GM19438 (cell line): ENCODE measurements around the gene ACAN.

Experiments used
- ATAC-seq: cut with Tn5 transposase; IDR thresholded peaks from one replicate; pipeline ENCODE4 v1.9.1; 2021; ENCODE audit warnings: low read depth; ENCODE audit not compliant: unreplicated experiment

Gene ACAN

GRCh38 chr15:88839961-88840360 is 36.7 kb downstream of the ACAN start:
- ATAC-seq, result no peak

GRCh38 chr15:88841236-88841635 is 38.0 kb downstream of the ACAN start:
- no peak for ATAC-seq

- ATAC-seq, result no peak
These were observed 38.9 kb downstream of the ACAN start for GRCh38 chr15:88842156-88842555.

- no peak for ATAC-seq
These were observed 40.1 kb downstream of the ACAN start for GRCh38 chr15:88843334-88843733.

- no peak for ATAC-seq
These were observed 41.6 kb downstream of the ACAN start for GRCh38 chr15:88844749-88845386.

GRCh38 chr15:88845616-88846015 is 42.4 kb downstream of the ACAN start:
- no peak for ATAC-seq

GRCh38 chr15:88847144-88847543 is 43.9 kb downstream of the ACAN start:
- ATAC-seq, result no peak

GRCh38 chr15:88848203-88848602 is 45.0 kb downstream of the ACAN start:
- no peak for ATAC-seq

GRCh38 chr15:88849376-88850072 is 46.3 kb downstream of the ACAN start:
- no peak for ATAC-seq

- no peak for ATAC-seq
These were observed 49.2 kb downstream of the ACAN start for GRCh38 chr15:88852476-88852875.

- no peak for ATAC-seq
These were observed 55.7 kb downstream of the ACAN start for GRCh38 chr15:88858934-88859333.

GRCh38 chr15:88859550-88859949 is 56.3 kb downstream of the ACAN start:
- ATAC-seq, result no peak

GRCh38 chr15:88860212-88860611 is 57.0 kb downstream of the ACAN start:
- ATAC-seq, result no peak

- no peak for ATAC-seq
These were observed 60.2 kb downstream of the ACAN start for GRCh38 chr15:88863412-88863811.

GRCh38 chr15:88864861-88865497 is 61.7 kb downstream of the ACAN start:
- no peak for ATAC-seq

GRCh38 chr15:88865498-88866099 is 62.4 kb downstream of the ACAN start:
- no peak for ATAC-seq

- ATAC-seq, result no peak
These were observed 63.2 kb downstream of the ACAN start for GRCh38 chr15:88866295-88866881.

GRCh38 chr15:88871313-88871712 is 68.1 kb downstream of the ACAN start:
- no peak for ATAC-seq

GRCh38 chr15:88872106-88872505 is 68.9 kb downstream of the ACAN start:
- ATAC-seq, result no peak

GRCh38 chr15:88872706-88873105 is 69.5 kb downstream of the ACAN start:
- ATAC-seq, result no peak

- ATAC-seq, result no peak
These were observed 70.5 kb downstream of the ACAN start for GRCh38 chr15:88873786-88874185.
